Stimulated activated naive CD8-positive, alpha-beta T cell treated with anti-CD3 and anti-CD28 coated beads, Interleukin-15, amount 100 ng/mL, for 72 hours (primary cell): ENCODE data around the gene COMMD10.

Experiments
- ATAC-seq: fragments of 150-1000 bp; cut with Tn5 transposase; 2 replicates; pipeline ENCODE4 v1.10.0; 2021; ENCODE audit warnings: mild to moderate bottlenecking, moderate library complexity
- DNase-seq, 2 donors: peaks; one replicate each; pipeline ENCODE4 v3.0.0; 2021 to 2022
- H3K27ac Mint-ChIP-seq, 2 donors: one replicate each; pipeline ENCODE4 v1.8.0; 2022; ENCODE audit warnings: mild to moderate bottlenecking in 2 of 2, mixed read lengths in 2 of 2, moderate library complexity in 2 of 2
- H3K27me3 Mint-ChIP-seq: one replicate; pipeline ENCODE4 v1.8.0; 2022; ENCODE audit warnings: mixed read lengths
- H3K4me1 Mint-ChIP-seq: one replicate; pipeline ENCODE4 v1.8.0; 2022; ENCODE audit warnings: mild to moderate bottlenecking, mixed read lengths
- H3K4me3 Mint-ChIP-seq, 2 donors: one replicate each; pipeline ENCODE4 v1.8.0; 2022; ENCODE audit warnings: mild to moderate bottlenecking in 2 of 2, mixed read lengths in 2 of 2, moderate library complexity in 1 of 2
- H3K9me3 Mint-ChIP-seq, 2 donors: one replicate each; pipeline ENCODE4 v1.8.0; 2022; ENCODE audit warnings: mixed read lengths in 2 of 2

Gene COMMD10

GRCh38 chr5:116313366-116313765 lies 228.5 kb downstream of the COMMD10 start:
- H3K27ac Mint-ChIP-seq: peak overlapping the region in 1 of 2 donors; percentile 51
- no peaks in the 10 kb centered on the region for H3K27me3 Mint-ChIP-seq
- DNase-seq (no peak), ATAC-seq (no peak)
- H3K4me1 Mint-ChIP-seq: peaks cover 7% of the 10 kb centered on the region
- H3K4me3 Mint-ChIP-seq: no peak overlapping the region
- peaks cover 20 to 29% of the 10 kb centered on the region in 2 donors for H3K9me3 Mint-ChIP-seq

- DNase-seq: no peak
- peaks cover 20 to 24% of the 10 kb centered on the region in 2 donors for H3K9me3 Mint-ChIP-seq
- H3K4me3 Mint-ChIP-seq: no peak overlapping the region
- ATAC-seq: no peak
- H3K27me3 Mint-ChIP-seq: no peaks in the 10 kb centered on the region
- peaks cover 7% of the 10 kb centered on the region for H3K4me1 Mint-ChIP-seq
- H3K27ac Mint-ChIP-seq: no peak overlapping the region
Observed at GRCh38 chr5:116315531-116315930, 230.7 kb downstream of the COMMD10 start.

DNA sequence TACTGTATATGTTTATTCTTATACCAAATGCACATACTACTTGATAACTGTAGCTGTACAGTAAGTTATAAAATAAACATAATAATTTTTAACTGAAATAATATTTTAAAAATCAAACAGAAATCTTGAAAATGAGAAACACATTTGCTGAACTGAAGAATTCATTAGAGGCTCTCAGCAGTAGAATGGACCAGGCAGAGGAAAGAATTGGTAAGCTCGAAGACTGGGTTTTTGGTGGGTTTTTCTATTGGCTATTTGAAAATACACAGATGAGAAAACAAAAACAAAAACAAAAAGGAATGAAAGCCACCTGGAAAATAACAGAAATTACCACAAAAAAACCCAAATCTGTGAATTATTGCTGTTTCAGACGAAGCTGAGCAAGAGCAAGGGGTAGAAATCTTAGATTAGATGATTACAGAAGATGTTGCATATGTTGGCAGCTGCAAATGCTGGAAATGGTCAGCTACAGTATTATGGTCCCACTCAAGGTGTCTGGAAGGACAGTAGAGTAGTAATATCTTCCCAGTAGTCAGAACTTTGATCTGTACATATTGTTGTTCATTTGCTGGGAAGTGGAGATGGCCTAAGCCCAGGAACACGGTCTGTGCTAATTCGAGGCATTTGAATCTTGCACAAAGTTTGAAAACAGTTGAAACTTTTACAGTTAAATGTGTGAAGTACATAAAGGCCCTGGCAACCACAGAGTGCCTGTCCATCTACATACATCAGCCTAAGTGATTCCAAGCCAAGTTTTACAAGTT lies 233.4 kb downstream of the COMMD10 start:
- peaks cover 14 to 26% of the 10 kb centered on the region in 2 donors for H3K9me3 Mint-ChIP-seq
- no peak overlapping the region for H3K27ac Mint-ChIP-seq
- H3K27me3 Mint-ChIP-seq: no peaks in the 10 kb centered on the region
- no peak overlapping the region for H3K4me3 Mint-ChIP-seq
- no peak for DNase-seq
- no peak for ATAC-seq
- peaks cover 4% of the 10 kb centered on the region for H3K4me1 Mint-ChIP-seq

- no peak for ATAC-seq
- peaks cover 22 to 28% of the 10 kb centered on the region in 2 donors for H3K9me3 Mint-ChIP-seq
- H3K4me1 Mint-ChIP-seq: no peaks in the 10 kb centered on the region
- H3K27me3 Mint-ChIP-seq: no peaks in the 10 kb centered on the region
- no peak overlapping the region for H3K27ac Mint-ChIP-seq
- no peak for DNase-seq
- H3K4me3 Mint-ChIP-seq: no peak overlapping the region
Observed at GRCh38 chr5:116320486-116320885, 235.7 kb downstream of the COMMD10 start.

DNA sequence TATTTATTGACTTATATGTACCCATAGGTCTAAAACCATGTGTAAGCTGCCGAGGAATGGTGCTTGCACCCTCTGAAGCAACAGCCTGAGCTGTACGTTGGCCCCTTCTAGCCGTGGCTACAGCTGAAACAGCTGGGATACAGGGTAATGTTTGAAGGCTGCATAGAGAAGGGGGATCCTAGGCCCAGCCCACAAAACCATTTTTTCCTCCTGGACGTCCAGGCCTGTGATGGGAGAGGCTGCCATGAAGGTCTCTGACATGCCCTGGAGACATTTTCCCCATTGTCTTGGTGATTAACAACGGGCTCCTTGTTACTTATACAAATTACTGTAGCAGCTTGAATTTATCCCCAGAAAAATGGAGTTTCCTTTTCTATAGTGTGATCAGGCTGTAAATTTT lies 244.7 kb downstream of the COMMD10 start:
- Mint-ChIP-seq H3K4me1 (no peaks in the 10 kb centered on the region), H3K9me3 (peaks cover 35 to 66% of the 10 kb centered on the region in 2 donors), H3K27ac (no peak overlapping the region), H3K27me3 (no peaks in the 10 kb centered on the region), H3K4me3 (no peak overlapping the region)
- DNase-seq (no peak), ATAC-seq (no peak)

DNA sequence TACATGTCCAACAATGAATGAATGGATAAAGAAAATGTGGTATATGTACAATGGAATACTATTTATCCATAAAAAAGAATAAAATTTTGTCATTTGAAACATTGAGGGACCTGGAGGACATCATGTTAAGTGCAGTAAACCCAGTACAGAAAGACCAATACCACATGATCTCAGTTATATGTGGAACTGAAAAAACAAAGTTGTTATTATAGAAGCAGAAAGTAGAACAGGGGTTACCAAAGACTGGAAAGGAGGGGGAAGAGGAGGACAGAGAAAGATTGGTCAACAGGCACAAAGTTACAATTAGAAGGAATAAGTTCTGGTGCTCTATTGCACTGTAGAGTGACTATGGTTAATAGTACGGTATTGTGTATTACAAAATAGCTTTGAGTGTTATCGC lies 256.0 kb downstream of the COMMD10 start:
- DNase-seq (no peak), ATAC-seq (no peak)
- Mint-ChIP-seq H3K9me3 (peaks cover 43 to 60% of the 10 kb centered on the region in 2 donors), H3K4me3 (no peak overlapping the region), H3K27ac (no peak overlapping the region), H3K4me1 (no peaks in the 10 kb centered on the region), H3K27me3 (no peaks in the 10 kb centered on the region)
